Measurements from ENCODE around the gene RPS6KB1.
"Not testable (repeated sequence)": the region's sequence is repeated elsewhere in the genome, so short reads cannot be mapped to it uniquely, and the experiment has no call there.

The RPS6KB1 gene

DNA sequence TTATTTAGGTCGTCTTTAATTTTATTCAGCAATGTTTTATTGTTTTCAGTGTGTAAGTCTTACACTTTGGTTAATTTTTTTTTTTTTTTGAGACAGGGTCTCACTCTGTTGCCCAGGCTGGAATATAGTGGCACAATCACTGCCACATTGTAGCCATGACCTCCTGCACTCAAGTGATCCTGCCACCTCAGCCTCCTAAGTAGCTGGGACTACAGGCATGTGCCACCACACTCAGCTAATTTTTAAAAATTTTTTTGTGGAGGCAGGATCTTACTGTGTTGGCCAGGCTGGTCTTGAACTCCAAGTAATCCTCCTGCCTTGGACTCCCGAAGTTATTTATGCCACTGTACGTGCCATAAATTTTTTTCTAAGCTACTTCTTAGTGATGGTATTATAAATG lies 14.5 kb downstream of the RPS6KB1 start:
- Histone ChIP-seq H3K27me3 (ENCODE audit: insufficient read depth, low read length) (no peaks in the 10 kb centered on the region), H3K27ac (ENCODE audit: low read length) (no peak overlapping the region), H3K9ac (ENCODE audit: low read depth, low read length) (no peak overlapping the region), H3K4me1 (ENCODE audit: insufficient read depth, low read length) (no peaks in the 10 kb centered on the region), H3K9me3 (ENCODE audit: insufficient read depth, low read depth, low read length) (no peaks in the 10 kb centered on the region), H3K4me3 (ENCODE audit: low read length) (no peak overlapping the region), H3K36me3 (ENCODE audit: insufficient read depth, low read depth, low read length) (0 out of 2 replicates have a peak, but pooled peaks cover 10% of the 10 kb centered on the region)

DNA sequence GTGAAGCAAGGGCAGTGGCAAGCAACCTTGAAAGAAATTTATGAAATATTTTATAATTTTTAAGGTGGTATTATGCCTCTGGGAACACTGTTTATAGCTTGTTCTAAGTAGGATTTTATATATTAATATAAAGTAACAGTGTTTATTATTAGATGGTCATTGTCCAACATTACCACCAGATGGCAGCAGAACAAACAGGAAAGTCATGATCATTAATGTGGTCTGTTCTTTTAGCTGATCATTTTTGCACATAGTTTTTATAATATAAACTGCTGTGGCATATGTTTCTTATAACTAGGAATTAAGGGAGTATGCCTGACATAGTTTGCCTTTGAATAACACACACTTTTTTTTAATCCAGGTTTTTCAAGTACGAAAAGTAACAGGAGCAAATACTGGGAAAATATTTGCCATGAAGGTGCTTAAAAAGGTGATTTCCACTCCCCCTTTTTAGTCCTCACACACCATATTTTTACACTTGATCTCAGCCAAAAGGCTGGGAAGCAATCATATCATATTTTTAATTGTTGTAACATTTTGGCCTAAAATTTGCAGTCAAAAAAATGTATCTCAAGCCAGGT lies 21.4 kb downstream of the RPS6KB1 start:
- H3K9ac ChIP-seq (ENCODE audit: low read depth, low read length), result no peak overlapping the region
- no peak overlapping the region for H3K27ac ChIP-seq (ENCODE audit: low read length)
- H3K9me3 ChIP-seq (ENCODE audit: insufficient read depth, low read depth, low read length), result no peaks in the 10 kb centered on the region
- H3K27me3 ChIP-seq (ENCODE audit: insufficient read depth, low read length), result no peaks in the 10 kb centered on the region
- no peak overlapping the region for H3K4me3 ChIP-seq (ENCODE audit: low read length)
- no peaks in the 10 kb centered on the region for H3K4me1 ChIP-seq (ENCODE audit: insufficient read depth, low read length)
- peaks cover 43% of the 10 kb centered on the region for H3K36me3 ChIP-seq (ENCODE audit: insufficient read depth, low read depth, low read length)

DNA sequence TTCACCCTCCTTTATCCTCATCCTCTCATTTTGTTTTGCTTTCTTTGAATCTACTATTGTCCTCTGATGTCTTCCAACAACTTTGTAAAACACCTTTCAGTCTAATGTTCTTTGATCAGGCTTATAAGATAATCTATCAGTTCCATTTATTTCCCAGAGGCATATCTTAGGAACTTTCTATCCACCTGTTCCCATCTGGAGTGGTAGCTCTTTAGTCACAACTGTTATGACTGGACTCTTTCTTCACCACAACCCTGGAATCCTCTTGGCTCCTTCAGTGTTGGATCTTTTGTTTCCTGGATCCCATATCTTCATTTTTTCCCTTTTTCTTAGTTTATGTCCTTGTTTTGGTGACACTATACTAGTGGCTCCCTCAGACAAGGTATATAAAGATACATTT lies 23.5 kb downstream of the RPS6KB1 start:
- H3K27ac ChIP-seq (ENCODE audit: low read length), result no peak overlapping the region
- no peak overlapping the region for H3K4me3 ChIP-seq (ENCODE audit: low read length)
- H3K9me3 ChIP-seq (ENCODE audit: insufficient read depth, low read depth, low read length), result no peaks in the 10 kb centered on the region
- H3K36me3 ChIP-seq (ENCODE audit: insufficient read depth, low read depth, low read length), result peaks cover 51% of the 10 kb centered on the region
- no peaks in the 10 kb centered on the region for H3K27me3 ChIP-seq (ENCODE audit: insufficient read depth, low read length)
- H3K4me1 ChIP-seq (ENCODE audit: insufficient read depth, low read length), result no peaks in the 10 kb centered on the region
- no peak overlapping the region for H3K9ac ChIP-seq (ENCODE audit: low read depth, low read length)

DNA sequence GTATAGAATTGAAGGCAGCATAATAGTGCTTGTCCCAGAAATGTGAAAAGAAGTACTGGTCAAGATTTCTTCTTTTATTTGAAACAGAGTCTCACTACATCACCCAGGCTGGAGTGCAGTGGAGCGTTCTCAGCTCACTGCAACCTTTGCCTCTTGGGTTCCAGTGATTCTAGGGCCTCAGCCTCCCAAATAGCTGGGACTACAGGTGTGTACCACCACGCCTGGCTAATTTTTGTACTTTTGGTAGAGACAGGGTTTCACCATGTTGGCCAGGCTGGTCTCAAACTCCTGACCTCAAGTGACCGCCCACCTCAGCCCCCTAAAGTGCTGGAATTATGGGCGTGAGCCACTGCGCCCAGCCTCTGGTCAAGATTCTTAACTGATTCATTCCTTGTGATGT lies 27.7 kb downstream of the RPS6KB1 start:
- not testable (repeated sequence) for H3K4me3 ChIP-seq (ENCODE audit: low read length); H3K27me3 ChIP-seq (ENCODE audit: insufficient read depth, low read length); H3K9me3 ChIP-seq (ENCODE audit: insufficient read depth, low read depth, low read length); H3K9ac ChIP-seq (ENCODE audit: low read depth, low read length); H3K27ac ChIP-seq (ENCODE audit: low read length); H3K4me1 ChIP-seq (ENCODE audit: insufficient read depth, low read length)
- peaks cover 29% of the 10 kb centered on the region for H3K36me3 ChIP-seq (ENCODE audit: insufficient read depth, low read depth, low read length)

DNA sequence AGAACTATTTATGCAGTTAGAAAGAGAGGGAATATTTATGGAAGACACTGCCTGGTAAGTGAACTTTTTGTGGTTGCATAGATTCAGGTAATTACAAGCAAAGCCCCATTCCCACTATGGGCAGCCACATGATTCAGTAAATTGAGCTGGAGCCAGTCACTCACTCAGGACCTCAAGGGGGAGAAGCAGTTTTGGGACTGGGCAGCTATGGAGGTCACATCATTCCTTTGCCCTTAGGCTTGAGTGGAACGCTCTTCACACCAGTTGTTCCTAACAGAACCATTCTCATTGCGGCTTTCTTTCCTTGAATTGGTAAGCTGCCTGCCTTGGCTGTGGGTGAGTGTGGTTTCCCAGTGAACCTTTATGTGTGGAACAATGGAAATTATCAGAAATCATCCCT lies 37.2 kb downstream of the RPS6KB1 start:
- not testable (repeated sequence) for H3K4me3 ChIP-seq (ENCODE audit: low read length); H3K4me1 ChIP-seq (ENCODE audit: insufficient read depth, low read length); H3K27me3 ChIP-seq (ENCODE audit: insufficient read depth, low read length); H3K27ac ChIP-seq (ENCODE audit: low read length); H3K9ac ChIP-seq (ENCODE audit: low read depth, low read length); H3K9me3 ChIP-seq (ENCODE audit: insufficient read depth, low read depth, low read length)
- H3K36me3 ChIP-seq (ENCODE audit: insufficient read depth, low read depth, low read length), result peaks cover 68% of the 10 kb centered on the region

DNA sequence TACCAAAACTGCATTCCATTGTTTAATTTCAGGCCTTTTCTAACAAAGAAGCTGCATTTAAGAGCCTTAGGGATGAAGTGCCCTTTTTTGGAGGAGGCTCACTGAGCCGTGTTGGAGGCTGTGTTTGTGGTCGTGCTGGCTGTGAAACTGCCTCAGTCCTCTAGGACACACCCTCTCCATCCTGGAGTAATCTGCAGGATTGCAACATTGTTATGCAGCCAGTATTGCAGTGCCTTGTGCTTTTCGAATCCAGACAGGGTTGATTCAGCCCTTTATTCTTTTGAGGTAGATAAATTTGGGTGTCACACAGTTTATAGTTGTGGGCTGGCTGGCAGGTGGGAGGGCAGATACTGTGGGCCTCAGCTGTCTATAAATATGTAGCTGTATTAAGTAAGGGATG lies 37.8 kb downstream of the RPS6KB1 start:
- not testable (repeated sequence) for H3K9ac ChIP-seq (ENCODE audit: low read depth, low read length); H3K27me3 ChIP-seq (ENCODE audit: insufficient read depth, low read length); H3K27ac ChIP-seq (ENCODE audit: low read length); H3K9me3 ChIP-seq (ENCODE audit: insufficient read depth, low read depth, low read length); H3K4me1 ChIP-seq (ENCODE audit: insufficient read depth, low read length); H3K4me3 ChIP-seq (ENCODE audit: low read length)
- H3K36me3 ChIP-seq (ENCODE audit: insufficient read depth, low read depth, low read length), result peaks cover 67% of the 10 kb centered on the region

DNA sequence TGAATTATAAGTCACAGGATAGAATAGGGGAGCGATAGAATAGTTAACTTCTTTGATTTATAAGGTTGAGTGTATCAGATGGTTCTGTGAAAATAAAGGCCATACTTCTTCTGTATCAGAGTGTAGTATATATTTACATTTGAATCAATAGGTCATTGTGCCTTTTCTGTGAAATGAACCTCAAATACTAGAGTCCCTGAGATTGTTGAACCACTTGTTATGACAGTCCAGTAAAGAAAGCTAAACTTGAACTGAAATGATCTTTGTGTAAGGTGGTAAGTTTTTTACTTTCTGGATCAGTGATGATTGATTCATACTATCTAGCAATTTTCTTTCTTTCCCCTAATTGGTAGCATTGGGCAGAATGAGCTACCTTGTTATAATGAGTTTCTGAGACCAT lies 40.4 kb downstream of the RPS6KB1 start:
- H3K9ac ChIP-seq (ENCODE audit: low read depth, low read length); H3K9me3 ChIP-seq (ENCODE audit: insufficient read depth, low read depth, low read length); H3K4me3 ChIP-seq (ENCODE audit: low read length); H3K27me3 ChIP-seq (ENCODE audit: insufficient read depth, low read length); H3K4me1 ChIP-seq (ENCODE audit: insufficient read depth, low read length); H3K27ac ChIP-seq (ENCODE audit: low read length): not testable (repeated sequence)
- peaks cover 71% of the 10 kb centered on the region for H3K36me3 ChIP-seq (ENCODE audit: insufficient read depth, low read depth, low read length)

DNA sequence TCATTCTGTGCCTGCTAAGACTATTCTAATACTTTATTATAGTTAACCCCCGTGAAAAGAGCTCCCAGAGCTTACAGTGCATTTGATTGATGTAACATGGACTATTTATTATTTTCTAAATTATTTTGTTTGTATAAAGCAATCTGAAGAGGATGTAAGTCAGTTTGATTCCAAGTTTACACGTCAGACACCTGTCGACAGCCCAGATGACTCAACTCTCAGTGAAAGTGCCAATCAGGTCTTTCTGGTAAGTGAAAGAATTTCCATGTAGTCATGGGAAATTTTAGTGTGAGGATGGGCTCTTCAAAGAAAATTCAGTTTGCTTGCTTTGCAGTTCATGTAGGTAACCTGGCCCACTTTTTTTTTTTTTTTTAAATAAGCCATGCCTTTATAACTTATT lies 47.8 kb downstream of the RPS6KB1 start:
- not testable (repeated sequence) for H3K9me3 ChIP-seq (ENCODE audit: insufficient read depth, low read depth, low read length)
- H3K36me3 ChIP-seq (ENCODE audit: insufficient read depth, low read depth, low read length), result peaks cover 47% of the 10 kb centered on the region

DNA sequence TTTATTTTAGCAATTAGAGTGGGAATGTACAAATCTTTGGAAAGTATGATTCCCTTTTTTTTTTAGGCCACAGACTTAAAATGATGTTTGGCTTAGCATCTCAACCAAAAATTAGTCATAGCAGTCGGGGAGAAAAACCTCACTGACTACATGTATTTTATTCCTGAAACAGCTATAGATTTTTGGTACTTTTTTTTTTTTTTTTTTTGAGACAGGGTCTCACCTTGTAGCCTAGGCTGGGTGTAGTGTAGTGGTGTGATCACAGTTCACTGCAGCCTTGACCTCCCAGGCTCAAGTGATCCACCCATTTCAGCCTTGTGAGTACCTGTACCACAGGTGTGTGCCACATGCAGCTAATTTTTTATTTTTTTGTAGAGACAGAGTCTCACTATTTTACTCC lies 48.2 kb downstream of the RPS6KB1 start:
- Histone ChIP-seq H3K9ac (ENCODE audit: low read depth, low read length) (no peak overlapping the region), H3K4me1 (ENCODE audit: insufficient read depth, low read length) (no peaks in the 10 kb centered on the region), H3K9me3 (ENCODE audit: insufficient read depth, low read depth, low read length) (no peaks in the 10 kb centered on the region), H3K27me3 (ENCODE audit: insufficient read depth, low read length) (no peaks in the 10 kb centered on the region), H3K36me3 (ENCODE audit: insufficient read depth, low read depth, low read length) (peaks cover 47% of the 10 kb centered on the region), H3K27ac (ENCODE audit: low read length) (no peak overlapping the region), H3K4me3 (ENCODE audit: low read length) (no peak overlapping the region)

More for the DNA sequence above, 47.8 kb downstream of the RPS6KB1 start:
- H3K27ac ChIP-seq (ENCODE audit: low read length); H3K9ac ChIP-seq (ENCODE audit: low read depth, low read length); H3K4me3 ChIP-seq (ENCODE audit: low read length); H3K27me3 ChIP-seq (ENCODE audit: insufficient read depth, low read length); H3K4me1 ChIP-seq (ENCODE audit: insufficient read depth, low read length): not testable (repeated sequence)

DNA sequence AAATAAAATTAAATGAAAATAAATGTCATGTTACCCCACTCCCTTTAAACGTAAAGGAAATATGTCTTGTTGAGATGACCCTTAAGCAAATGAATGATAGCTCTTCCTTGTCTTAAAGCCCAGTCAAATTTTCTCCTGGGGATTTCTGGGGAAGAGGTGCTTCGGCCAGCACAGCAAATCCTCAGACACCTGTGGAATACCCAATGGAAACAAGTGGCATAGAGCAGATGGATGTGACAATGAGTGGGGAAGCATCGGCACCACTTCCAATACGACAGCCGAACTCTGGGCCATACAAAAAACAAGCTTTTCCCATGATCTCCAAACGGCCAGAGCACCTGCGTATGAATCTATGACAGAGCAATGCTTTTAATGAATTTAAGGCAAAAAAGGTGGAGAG lies 53.5 kb downstream of the RPS6KB1 start:
- not testable (repeated sequence) for H3K9me3 ChIP-seq (ENCODE audit: insufficient read depth, low read depth, low read length); H3K9ac ChIP-seq (ENCODE audit: low read depth, low read length); H3K4me1 ChIP-seq (ENCODE audit: insufficient read depth, low read length); H3K4me3 ChIP-seq (ENCODE audit: low read length); H3K27me3 ChIP-seq (ENCODE audit: insufficient read depth, low read length); H3K27ac ChIP-seq (ENCODE audit: low read length)
- peaks cover 36% of the 10 kb centered on the region for H3K36me3 ChIP-seq (ENCODE audit: insufficient read depth, low read depth, low read length)

DNA sequence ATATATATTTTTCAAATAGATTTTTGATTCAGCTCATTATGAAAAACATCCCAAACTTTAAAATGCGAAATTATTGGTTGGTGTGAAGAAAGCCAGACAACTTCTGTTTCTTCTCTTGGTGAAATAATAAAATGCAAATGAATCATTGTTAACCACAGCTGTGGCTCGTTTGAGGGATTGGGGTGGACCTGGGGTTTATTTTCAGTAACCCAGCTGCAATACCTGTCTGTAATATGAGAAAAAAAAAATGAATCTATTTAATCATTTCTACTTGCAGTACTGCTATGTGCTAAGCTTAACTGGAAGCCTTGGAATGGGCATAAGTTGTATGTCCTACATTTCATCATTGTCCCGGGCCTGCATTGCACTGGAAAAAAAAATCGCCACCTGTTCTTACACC lies 54.4 kb downstream of the RPS6KB1 start:
- H3K27me3 ChIP-seq (ENCODE audit: insufficient read depth, low read length); H3K4me3 ChIP-seq (ENCODE audit: low read length); H3K27ac ChIP-seq (ENCODE audit: low read length); H3K4me1 ChIP-seq (ENCODE audit: insufficient read depth, low read length); H3K9ac ChIP-seq (ENCODE audit: low read depth, low read length); H3K9me3 ChIP-seq (ENCODE audit: insufficient read depth, low read depth, low read length): not testable (repeated sequence)
- H3K36me3 ChIP-seq (ENCODE audit: insufficient read depth, low read depth, low read length), result peaks cover 36% of the 10 kb centered on the region

DNA sequence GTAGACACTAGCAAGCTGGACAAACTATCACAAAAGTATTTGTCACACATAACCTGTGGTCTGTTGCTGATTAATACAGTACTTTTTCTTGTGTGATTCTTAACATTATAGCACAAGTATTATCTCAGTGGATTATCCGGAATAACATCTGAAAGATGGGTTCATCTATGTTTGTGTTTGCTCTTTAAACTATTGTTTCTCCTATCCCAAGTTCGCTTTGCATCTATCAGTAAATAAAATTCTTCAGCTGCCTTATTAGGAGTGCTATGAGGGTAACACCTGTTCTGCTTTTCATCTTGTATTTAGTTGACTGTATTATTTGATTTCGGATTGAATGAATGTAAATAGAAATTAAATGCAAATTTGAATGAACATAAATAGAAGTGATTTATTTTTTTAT lies 57.1 kb downstream of the RPS6KB1 start:
- H3K27me3 ChIP-seq (ENCODE audit: insufficient read depth, low read length), result no peaks in the 10 kb centered on the region
- no peak overlapping the region for H3K4me3 ChIP-seq (ENCODE audit: low read length)
- H3K4me1 ChIP-seq (ENCODE audit: insufficient read depth, low read length), result no peaks in the 10 kb centered on the region
- H3K36me3 ChIP-seq (ENCODE audit: insufficient read depth, low read depth, low read length), result peaks cover 26% of the 10 kb centered on the region
- H3K27ac ChIP-seq (ENCODE audit: low read length), result no peak overlapping the region
- no peaks in the 10 kb centered on the region for H3K9me3 ChIP-seq (ENCODE audit: insufficient read depth, low read depth, low read length)
- no peak overlapping the region for H3K9ac ChIP-seq (ENCODE audit: low read depth, low read length)

DNA sequence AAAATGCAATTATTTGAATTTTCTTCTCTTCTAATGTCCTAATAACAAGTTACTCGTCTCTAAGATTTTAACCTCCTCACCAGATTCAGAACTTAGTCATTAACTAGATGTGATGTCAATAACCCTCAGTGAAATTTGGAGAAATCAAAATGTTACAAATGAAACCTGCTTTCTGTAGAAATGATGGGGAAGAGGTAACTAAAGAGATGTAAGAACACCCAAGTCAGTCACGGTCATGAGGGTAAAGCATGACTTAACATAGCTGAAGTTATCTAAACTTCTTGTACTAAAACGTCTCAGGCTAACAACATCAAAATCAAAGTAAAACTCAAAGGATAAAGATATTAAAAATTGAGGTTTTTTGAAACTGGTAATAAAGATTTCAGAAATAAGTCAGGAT lies 61.9 kb downstream of the RPS6KB1 start:
- Histone ChIP-seq H3K27ac (ENCODE audit: low read length) (no peak overlapping the region), H3K4me1 (ENCODE audit: insufficient read depth, low read length) (no peaks in the 10 kb centered on the region), H3K4me3 (ENCODE audit: low read length) (no peak overlapping the region), H3K9me3 (ENCODE audit: insufficient read depth, low read depth, low read length) (no peaks in the 10 kb centered on the region), H3K27me3 (ENCODE audit: insufficient read depth, low read length) (no peaks in the 10 kb centered on the region), H3K9ac (ENCODE audit: low read depth, low read length) (no peak overlapping the region), H3K36me3 (ENCODE audit: insufficient read depth, low read depth, low read length) (no peaks in the 10 kb centered on the region)

All from iPS-20b (cell line).